BLaER1 (cell line): ENCODE measurements around the gene LILRA6.
"Not testable (repeated sequence)": the region's sequence is repeated elsewhere in the genome, so short reads cannot be mapped to it uniquely, and the experiment has no call there.

ENCODE experiments used
- H3K27ac ChIP-seq: shearing (Covaris generic); formaldehyde crosslinking; 2 replicates; pipeline ENCODE4 v1.8.1; 2022
- H3K27me3 ChIP-seq: shearing (Covaris generic); formaldehyde crosslinking; 2 replicates; pipeline ENCODE4 v1.8.1; 2022
- H3K36me3 ChIP-seq: shearing (Covaris generic); formaldehyde crosslinking; 2 replicates; pipeline ENCODE4 v1.8.1; 2022
- H3K4me1 ChIP-seq: shearing (Covaris generic); formaldehyde crosslinking; 2 replicates; pipeline ENCODE4 v1.8.1; 2022
- H3K4me2 ChIP-seq: shearing (Covaris generic); formaldehyde crosslinking; 2 replicates; pipeline ENCODE4 v1.8.1; 2022
- H3K4me3 ChIP-seq: shearing (Covaris generic); formaldehyde crosslinking; 2 replicates; pipeline ENCODE4 v1.8.1; 2022
- H3K9ac ChIP-seq: shearing (Covaris generic); formaldehyde crosslinking; 2 replicates; pipeline ENCODE4 v1.8.1; 2022
- H3K9me3 ChIP-seq: shearing (Covaris generic); formaldehyde crosslinking; 2 replicates; pipeline ENCODE4 v1.8.1; 2022
- H4K20me1 ChIP-seq: shearing (Covaris generic); formaldehyde crosslinking; 2 replicates; pipeline ENCODE4 v1.8.1; 2022
- Cebpa-rat ChIP-seq: shearing (Covaris generic); IDR thresholded peaks from 2 replicates; pipeline ENCODE4 v1.8.1; 2022

The LILRA6 gene

DNA sequence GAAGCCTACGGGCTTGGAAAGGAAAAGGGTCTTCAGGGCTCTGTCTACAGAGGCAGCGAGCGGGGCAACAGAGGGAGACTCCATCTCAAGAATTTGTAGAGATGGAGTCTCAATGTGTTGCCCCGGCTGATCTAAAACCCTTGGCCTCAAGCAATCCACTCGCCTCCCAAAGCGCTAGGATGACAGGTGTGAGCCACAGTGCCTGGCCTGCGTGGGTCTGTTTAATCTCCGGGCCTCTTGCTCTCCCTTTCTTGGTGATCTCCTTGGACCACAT is 33.9 kb downstream of the LILRA6 start:
- H3K4me3 ChIP-seq: no peak overlapping the region
- H3K9me3 ChIP-seq: peaks cover 7% of the 10 kb centered on the region; the same call in 1 of the 2 replicates
- H3K36me3 ChIP-seq: peaks cover 91% of the 10 kb centered on the region
- peak overlapping the region; percentile 51 for H3K27ac ChIP-seq
- H3K4me2 ChIP-seq: peak overlapping the region; percentile 97
- H3K4me1 ChIP-seq: peaks cover 80% of the 10 kb centered on the region
- H4K20me1 ChIP-seq: peaks cover 100% of the 10 kb centered on the region
- peak overlapping the region; percentile 51 for H3K9ac ChIP-seq
- TF ChIP-seq Cebpa-rat: no peak
- no peaks in the 10 kb centered on the region for H3K27me3 ChIP-seq

DNA sequence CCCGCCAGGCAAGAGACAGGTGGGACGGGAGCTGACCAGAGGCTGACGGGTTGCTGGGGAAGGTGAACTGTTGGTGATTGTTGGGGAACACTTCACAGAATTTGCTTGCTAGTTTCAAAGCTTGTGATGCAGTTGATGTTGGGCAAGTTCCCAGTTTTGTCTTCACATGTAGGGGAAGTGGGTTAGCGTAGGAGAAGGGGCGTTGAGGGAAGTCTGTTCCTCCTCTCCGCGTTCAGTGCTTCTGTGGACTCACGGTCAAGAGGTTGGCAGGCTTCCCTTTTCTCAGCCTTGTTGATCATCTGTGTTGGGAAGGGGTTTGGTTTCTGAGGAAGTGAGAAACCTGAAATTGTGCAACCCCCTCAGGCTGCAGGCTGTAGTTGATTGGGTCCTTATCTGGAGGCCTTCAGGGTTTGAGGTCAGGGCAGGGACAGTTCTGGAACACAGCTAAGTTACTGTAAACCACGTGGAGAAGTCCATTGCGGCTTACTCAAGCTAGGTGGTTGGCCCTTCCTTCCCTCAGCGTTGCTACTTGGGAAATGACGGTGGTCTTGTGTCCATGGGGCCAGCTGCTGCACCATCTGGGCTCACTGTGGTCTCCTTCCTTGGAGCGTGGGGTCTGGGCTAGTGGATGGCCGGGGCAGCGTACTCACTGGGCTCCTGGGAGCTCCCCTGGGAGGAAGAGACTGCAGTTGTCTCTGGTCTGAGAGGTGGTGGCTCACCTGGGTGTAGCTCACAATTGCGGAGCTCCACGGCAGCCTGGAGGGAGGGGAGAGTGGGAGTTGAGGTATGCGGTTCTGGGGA is 34.4 kb downstream of the LILRA6 start:
- H3K9ac ChIP-seq: peak overlapping the region; percentile 51
- H3K4me3 ChIP-seq: no peak overlapping the region
- H3K9me3 ChIP-seq: 0 out of 2 replicates have a peak, but pooled peaks cover 2% of the 10 kb centered on the region
- no peaks in the 10 kb centered on the region for H3K27me3 ChIP-seq
- peaks cover 100% of the 10 kb centered on the region for H4K20me1 ChIP-seq
- peak overlapping the region; percentile 51 for H3K27ac ChIP-seq
- H3K4me1 ChIP-seq: peaks cover 86% of the 10 kb centered on the region
- H3K4me2 ChIP-seq: peak overlapping the region; percentile 97
- TF ChIP-seq Cebpa-rat: peak; percentile 90
- peaks cover 92% of the 10 kb centered on the region for H3K36me3 ChIP-seq

DNA sequence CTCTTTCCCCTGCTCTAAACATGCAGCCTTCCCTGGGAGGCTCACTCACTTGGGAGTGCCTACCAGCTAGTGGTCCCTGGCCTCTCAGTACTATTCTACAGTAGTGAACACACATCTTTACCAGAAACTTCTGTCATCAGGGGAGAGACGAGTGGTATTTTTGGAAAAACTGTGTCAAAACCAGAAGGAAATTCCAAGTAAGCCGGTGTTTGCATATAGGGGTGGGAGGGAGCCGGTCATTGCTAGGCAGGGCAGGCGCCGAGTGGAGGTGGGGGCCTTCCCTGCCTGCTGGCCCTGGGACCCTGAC is 35.0 kb downstream of the LILRA6 start:
- H3K27ac ChIP-seq: peak overlapping the region; percentile 51; the same call in 1 of the 2 replicates
- H3K9ac ChIP-seq: peak overlapping the region; percentile 51; the same call in 1 of the 2 replicates
- H3K36me3 ChIP-seq: peaks cover 93% of the 10 kb centered on the region
- peaks cover 91% of the 10 kb centered on the region for H3K4me1 ChIP-seq
- H4K20me1 ChIP-seq: peaks cover 100% of the 10 kb centered on the region
- no peaks in the 10 kb centered on the region for H3K27me3 ChIP-seq
- H3K4me3 ChIP-seq: no peak overlapping the region
- TF ChIP-seq Cebpa-rat: no peak
- H3K4me2 ChIP-seq: peak overlapping the region; percentile 97
- H3K9me3 ChIP-seq: no peaks in the 10 kb centered on the region

DNA sequence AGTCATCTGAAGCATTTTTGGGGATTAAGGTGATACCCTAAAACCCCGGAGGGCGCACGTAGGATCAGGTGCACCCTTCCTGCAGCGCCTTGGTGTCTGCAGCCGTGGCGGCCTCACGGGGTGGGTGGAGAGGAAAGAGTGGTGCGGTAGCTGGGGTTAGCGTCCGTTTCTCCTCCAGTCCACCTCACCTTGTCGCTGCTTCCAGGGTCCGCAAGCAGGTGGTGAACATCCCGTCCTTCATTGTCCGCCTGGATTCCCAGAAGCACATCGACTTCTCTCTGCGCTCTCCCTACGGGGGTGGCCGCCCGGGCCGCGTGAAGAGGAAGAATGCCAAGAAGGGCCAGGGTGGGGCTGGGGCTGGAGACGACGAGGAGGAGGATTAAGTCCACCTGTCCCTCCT is 35.4 kb downstream of the LILRA6 start:
- not testable (repeated sequence) for H3K4me3 ChIP-seq, H3K9me3 ChIP-seq, H3K27ac ChIP-seq, H3K27me3 ChIP-seq
- Histone ChIP-seq H3K4me1 (peaks cover 96% of the 10 kb centered on the region), H3K9ac (peak overlapping the region; percentile 51), H3K36me3 (peaks cover 93% of the 10 kb centered on the region), H4K20me1 (peaks cover 100% of the 10 kb centered on the region), H3K4me2 (peak overlapping the region; percentile 97)

DNA sequence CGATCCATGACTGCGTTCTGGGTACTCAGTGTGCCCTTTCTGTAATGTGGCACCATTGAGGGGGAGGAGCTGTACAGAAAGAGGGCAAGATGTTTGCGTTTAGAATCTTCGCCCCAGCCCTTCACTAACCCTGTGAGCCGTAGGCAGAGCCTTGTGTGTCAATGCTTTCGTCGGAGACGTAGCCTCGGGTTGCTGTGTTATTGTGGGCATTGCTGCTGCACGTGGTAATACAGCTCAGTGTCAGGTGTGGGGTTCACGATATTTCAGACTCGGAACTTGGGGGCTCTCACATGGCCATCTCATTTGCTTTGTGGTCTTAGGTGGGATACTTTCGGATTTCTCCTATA is 35.8 kb downstream of the LILRA6 start:
- H3K4me1 ChIP-seq: peaks cover 99% of the 10 kb centered on the region
- peak overlapping the region; percentile 97 for H3K4me2 ChIP-seq
- no peak for TF ChIP-seq Cebpa-rat
- H3K36me3 ChIP-seq: peaks cover 93% of the 10 kb centered on the region
- peak overlapping the region; percentile 51 for H3K9ac ChIP-seq
- H3K9me3 ChIP-seq: no peaks in the 10 kb centered on the region
- no peaks in the 10 kb centered on the region for H3K27me3 ChIP-seq
- no peak overlapping the region for H3K4me3 ChIP-seq
- H3K27ac ChIP-seq: no peak overlapping the region
- H4K20me1 ChIP-seq: peaks cover 100% of the 10 kb centered on the region

DNA sequence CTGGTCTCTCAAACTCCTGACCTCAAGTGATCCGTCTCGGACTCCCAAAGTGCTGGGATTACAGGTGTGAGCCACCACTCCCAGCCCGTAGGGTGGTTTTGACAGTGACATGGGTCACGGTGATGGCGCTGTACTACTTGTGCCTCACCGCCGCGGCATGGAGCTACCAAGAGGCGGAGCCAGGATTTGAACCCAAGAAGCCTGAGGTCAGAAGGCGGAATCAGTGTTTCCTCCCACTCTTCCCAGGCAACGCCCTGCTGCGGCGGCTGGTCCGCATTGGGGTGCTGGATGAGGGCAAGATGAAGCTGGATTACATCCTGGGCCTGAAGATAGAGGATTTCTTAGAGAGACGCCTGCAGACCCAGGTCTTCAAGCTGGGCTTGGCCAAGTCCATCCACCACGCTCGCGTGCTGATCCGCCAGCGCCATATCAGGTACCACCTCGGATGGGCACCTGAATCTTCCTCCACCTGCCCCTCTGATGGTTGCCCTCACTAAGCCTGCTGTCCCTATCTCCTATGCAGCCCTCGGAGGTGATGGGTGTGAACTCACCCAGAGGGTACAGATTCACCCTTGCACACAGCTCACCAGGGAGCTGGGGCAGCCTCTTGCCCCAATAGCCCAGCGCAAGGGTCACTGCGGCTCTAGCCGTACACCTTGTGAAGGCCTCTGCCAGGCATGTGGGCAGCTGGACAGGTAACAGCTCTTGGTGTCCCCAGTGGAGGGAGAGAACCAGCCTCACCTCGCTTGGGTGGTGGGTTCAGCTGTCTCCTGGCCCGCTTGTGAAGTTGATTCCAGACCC is 36.4 kb downstream of the LILRA6 start:
- Histone ChIP-seq H3K36me3 (peaks cover 93% of the 10 kb centered on the region), H3K27me3 (no peaks in the 10 kb centered on the region), H4K20me1 (peaks cover 100% of the 10 kb centered on the region), H3K9me3 (no peaks in the 10 kb centered on the region), H3K27ac (no peak overlapping the region), H3K9ac (peak overlapping the region; percentile 51), H3K4me2 (peak overlapping the region; percentile 97), H3K4me1 (peaks cover 96% of the 10 kb centered on the region), H3K4me3 (no peak overlapping the region)
- TF ChIP-seq Cebpa-rat: no peak

DNA sequence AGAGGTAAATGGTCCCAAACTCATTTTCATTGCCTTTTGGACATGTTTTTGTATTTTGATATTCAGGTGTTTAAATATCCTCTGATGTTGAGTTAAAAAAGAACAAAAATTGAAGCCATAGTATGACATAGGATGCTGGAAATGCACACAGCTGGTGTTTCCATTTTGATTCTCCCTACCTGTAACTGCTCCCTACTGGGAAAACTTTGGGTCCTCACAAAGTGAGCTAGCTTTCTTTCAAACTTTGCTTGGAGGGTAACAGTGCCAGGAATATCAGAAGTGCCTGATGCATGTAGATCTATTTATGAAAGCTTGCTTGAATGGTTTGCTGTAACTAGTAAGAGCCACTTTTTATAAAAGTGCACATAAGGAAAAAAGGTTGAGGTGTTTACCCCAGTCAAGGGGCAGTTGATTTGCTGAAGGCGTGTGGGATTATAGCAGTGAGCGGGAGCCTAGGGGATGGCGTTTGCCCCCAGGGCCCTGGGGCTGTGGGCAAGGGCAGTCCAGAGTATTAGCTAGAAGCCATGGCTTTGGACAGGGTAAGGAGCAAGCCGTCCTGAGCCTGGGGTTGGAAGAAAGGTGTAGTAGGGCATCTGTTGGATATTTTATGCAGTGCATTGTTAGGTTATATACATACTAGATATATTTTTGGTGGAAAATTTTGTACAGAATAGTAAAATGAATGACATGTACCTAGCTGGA is 37.7 kb downstream of the LILRA6 start:
- peaks cover 90% of the 10 kb centered on the region for H4K20me1 ChIP-seq
- no peak overlapping the region for H3K27ac ChIP-seq
- no peak overlapping the region for H3K4me3 ChIP-seq
- peak overlapping the region; percentile 58 for H3K9ac ChIP-seq
- H3K36me3 ChIP-seq: peaks cover 88% of the 10 kb centered on the region
- no peaks in the 10 kb centered on the region for H3K27me3 ChIP-seq
- H3K4me2 ChIP-seq: peak overlapping the region; percentile 97
- H3K4me1 ChIP-seq: peaks cover 87% of the 10 kb centered on the region
- no peaks in the 10 kb centered on the region for H3K9me3 ChIP-seq
- TF ChIP-seq Cebpa-rat: no peak

DNA sequence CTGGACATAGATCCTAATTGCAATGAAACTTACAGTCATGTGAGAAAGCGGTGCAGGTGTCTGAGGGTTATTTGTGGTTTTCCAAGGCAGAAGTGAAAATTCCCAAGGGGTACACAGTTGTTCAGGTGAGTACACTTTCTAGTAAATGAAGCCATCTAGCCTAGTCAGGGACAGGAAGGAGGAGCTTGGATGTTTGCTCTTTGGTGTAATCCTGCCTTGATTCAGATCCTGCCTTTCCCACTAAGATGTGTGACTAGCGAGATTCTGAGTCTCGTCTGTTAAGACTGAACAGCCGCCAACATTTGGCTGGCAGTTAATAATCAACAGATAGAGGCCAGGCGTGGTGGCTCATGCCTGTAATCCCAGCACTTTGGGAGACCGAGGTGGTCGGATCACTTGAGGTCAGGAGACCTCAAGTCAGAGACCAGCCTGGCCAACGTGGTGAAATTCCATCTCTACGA is 39.4 kb downstream of the LILRA6 start:
- TF ChIP-seq Cebpa-rat: no peak
- H3K4me1 ChIP-seq: peaks cover 75% of the 10 kb centered on the region
- no peaks in the 10 kb centered on the region for H3K9me3 ChIP-seq
- H3K36me3 ChIP-seq: peaks cover 77% of the 10 kb centered on the region
- H3K27ac ChIP-seq: no peak overlapping the region; the same call in 1 of the 2 replicates
- H4K20me1 ChIP-seq: peaks cover 73% of the 10 kb centered on the region
- no peaks in the 10 kb centered on the region for H3K27me3 ChIP-seq
- peak overlapping the region; percentile 97 for H3K4me2 ChIP-seq
- peak overlapping the region; percentile 97 for H3K9ac ChIP-seq
- H3K4me3 ChIP-seq: peak overlapping the region; percentile 86

DNA sequence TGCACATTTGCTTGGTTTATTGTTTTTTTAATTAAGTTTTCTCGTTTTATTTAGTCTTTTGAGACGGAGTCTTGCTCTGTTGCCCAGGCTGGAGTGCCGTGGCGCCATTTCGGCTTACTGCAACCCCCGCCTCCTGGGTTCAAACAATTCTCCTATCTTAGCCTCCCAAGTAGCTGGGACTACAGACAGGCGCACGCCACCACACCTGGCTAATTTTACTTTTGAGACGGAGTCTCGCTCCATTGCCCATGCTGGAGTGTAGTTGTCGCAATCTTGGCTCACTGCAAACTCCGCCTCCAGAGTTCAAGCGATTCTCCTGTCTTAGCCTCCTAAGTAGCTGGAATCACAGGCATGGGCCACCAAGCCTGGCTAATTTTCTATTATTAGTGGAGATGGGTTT is 40.6 kb downstream of the LILRA6 start:
- peak overlapping the region; percentile 86 for H3K4me3 ChIP-seq
- H3K27ac ChIP-seq: peak overlapping the region; percentile 96
- peaks cover 67% of the 10 kb centered on the region for H3K36me3 ChIP-seq
- TF ChIP-seq Cebpa-rat: no peak
- H3K9ac ChIP-seq: peak overlapping the region; percentile 97
- H4K20me1 ChIP-seq: peaks cover 61% of the 10 kb centered on the region
- peak overlapping the region; percentile 97 for H3K4me2 ChIP-seq
- H3K27me3 ChIP-seq: no peaks in the 10 kb centered on the region
- H3K4me1 ChIP-seq: peaks cover 63% of the 10 kb centered on the region
- no peaks in the 10 kb centered on the region for H3K9me3 ChIP-seq
